ENCODE results near the gene ZNRF3.

The ZNRF3 gene

DNA sequence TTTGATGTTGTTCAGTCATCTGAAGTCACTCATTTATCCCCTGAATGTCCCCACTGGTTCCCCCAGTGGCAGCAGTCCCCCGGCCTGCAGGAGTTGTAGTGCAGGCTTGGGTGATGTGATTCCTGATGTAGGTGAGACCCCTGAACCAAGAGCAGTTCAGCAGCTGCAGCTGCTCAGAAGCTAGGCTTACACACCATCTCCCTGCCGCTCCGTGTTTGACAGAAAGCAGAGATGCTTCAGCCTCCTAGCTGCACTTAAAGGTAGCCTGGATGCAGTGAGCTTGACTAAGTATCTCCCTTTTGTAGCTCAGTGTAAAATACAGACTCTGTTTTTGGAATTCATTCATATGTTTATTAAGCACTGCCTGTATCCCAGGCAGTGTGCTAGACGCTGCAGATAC, 130.9 kb downstream of the ZNRF3 start:
- Histone ChIP-seq H2AFZ (ENCODE audit: low read depth, low read length, severe bottlenecking) (no peak overlapping the region), H4K20me1 (ENCODE audit: low read depth, low read length) (no peaks in the 10 kb centered on the region), H3K4me2 (ENCODE audit: low read depth, low read length, poor library complexity, severe bottlenecking) (no peak overlapping the region), H3K36me3 (ENCODE audit: low read length) (no peaks in the 10 kb centered on the region), H3K9me2 (replicated peaks; ENCODE audit: insufficient read depth, low read length) (no peaks in the 10 kb centered on the region), H3K27me3 (ENCODE audit: low read length) (no peaks in the 10 kb centered on the region), H3K4me3 (ENCODE audit: insufficient read depth, low read length, poor library complexity, severe bottlenecking) (no peak overlapping the region), H3K79me2 (ENCODE audit: insufficient read depth, low read length) (no peaks in the 10 kb centered on the region), H3K27ac (ENCODE audit: low read depth, low read length) (no peak overlapping the region), H3F3A (ENCODE audit: insufficient read depth) (no peaks in the 10 kb centered on the region), H3K9ac (ENCODE audit: low read length) (no peak overlapping the region), H3K9me3 (ENCODE audit: insufficient read depth, low read length) (no peaks in the 10 kb centered on the region)
- no peak for TF ChIP-seq EZH2phosphoT487 (conservative IDR thresholded peaks at IDR 0.05; ENCODE audit: low read length)
- TF ChIP-seq, protein P1, sequence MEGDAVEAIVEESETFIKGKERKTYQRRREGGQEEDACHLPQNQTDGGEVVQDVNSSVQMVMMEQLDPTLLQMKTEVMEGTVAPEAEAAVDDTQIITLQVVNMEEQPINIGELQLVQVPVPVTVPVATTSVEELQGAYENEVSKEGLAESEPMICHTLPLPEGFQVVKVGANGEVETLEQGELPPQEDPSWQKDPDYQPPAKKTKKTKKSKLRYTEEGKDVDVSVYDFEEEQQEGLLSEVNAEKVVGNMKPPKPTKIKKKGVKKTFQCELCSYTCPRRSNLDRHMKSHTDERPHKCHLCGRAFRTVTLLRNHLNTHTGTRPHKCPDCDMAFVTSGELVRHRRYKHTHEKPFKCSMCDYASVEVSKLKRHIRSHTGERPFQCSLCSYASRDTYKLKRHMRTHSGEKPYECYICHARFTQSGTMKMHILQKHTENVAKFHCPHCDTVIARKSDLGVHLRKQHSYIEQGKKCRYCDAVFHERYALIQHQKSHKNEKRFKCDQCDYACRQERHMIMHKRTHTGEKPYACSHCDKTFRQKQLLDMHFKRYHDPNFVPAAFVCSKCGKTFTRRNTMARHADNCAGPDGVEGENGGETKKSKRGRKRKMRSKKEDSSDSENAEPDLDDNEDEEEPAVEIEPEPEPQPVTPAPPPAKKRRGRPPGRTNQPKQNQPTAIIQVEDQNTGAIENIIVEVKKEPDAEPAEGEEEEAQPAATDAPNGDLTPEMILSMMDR (IDR thresholded peaks at IDR 0.05; ENCODE audit: insufficient read depth, low read length, poor library complexity, severe bottlenecking) = no peak

DNA sequence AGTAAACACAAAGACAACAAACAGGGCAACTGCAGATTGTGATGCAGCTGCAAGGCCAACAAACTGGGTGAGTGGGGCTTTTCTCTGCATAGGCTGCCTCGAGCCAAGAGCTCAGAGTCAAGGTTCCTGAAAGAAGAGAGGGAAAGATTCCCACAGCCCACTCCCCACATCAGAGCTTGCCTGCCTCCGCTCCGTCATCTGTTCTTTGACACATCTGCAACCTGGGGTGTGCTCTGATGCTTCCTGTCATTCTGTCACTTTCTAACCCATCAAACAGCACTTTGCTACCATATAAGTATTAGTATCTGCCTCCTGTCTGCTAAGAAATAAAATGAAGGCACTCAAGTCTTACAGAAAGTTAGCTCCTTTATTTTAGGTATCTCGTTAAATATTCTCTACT, 131.4 kb downstream of the ZNRF3 start:
- no peaks in the 10 kb centered on the region for H3K9me3 ChIP-seq (ENCODE audit: insufficient read depth, low read length)
- H3K4me2 ChIP-seq (ENCODE audit: low read depth, low read length, poor library complexity, severe bottlenecking) = no peak overlapping the region
- H3K36me3 ChIP-seq (ENCODE audit: low read length) = no peaks in the 10 kb centered on the region
- no peaks in the 10 kb centered on the region for H3K79me2 ChIP-seq (ENCODE audit: insufficient read depth, low read length)
- no peak overlapping the region for H3K9ac ChIP-seq (ENCODE audit: low read length)
- no peaks in the 10 kb centered on the region for H3K27me3 ChIP-seq (ENCODE audit: low read length)
- H3K9me2 ChIP-seq (replicated peaks; ENCODE audit: insufficient read depth, low read length) = no peaks in the 10 kb centered on the region
- no peak overlapping the region for H3K4me3 ChIP-seq (ENCODE audit: insufficient read depth, low read length, poor library complexity, severe bottlenecking)
- H3K27ac ChIP-seq (ENCODE audit: low read depth, low read length) = no peak overlapping the region
- no peaks in the 10 kb centered on the region for H3F3A ChIP-seq (ENCODE audit: insufficient read depth)
- no peaks in the 10 kb centered on the region for H4K20me1 ChIP-seq (ENCODE audit: low read depth, low read length)
- H2AFZ ChIP-seq (ENCODE audit: low read depth, low read length, severe bottlenecking) = no peak overlapping the region
- TF ChIP-seq EZH2phosphoT487 (conservative IDR thresholded peaks at IDR 0.05; ENCODE audit: low read length) = no peak
- TF ChIP-seq, protein P1 (IDR thresholded peaks at IDR 0.05; ENCODE audit: insufficient read depth, low read length, poor library complexity, severe bottlenecking) = no peak

DNA sequence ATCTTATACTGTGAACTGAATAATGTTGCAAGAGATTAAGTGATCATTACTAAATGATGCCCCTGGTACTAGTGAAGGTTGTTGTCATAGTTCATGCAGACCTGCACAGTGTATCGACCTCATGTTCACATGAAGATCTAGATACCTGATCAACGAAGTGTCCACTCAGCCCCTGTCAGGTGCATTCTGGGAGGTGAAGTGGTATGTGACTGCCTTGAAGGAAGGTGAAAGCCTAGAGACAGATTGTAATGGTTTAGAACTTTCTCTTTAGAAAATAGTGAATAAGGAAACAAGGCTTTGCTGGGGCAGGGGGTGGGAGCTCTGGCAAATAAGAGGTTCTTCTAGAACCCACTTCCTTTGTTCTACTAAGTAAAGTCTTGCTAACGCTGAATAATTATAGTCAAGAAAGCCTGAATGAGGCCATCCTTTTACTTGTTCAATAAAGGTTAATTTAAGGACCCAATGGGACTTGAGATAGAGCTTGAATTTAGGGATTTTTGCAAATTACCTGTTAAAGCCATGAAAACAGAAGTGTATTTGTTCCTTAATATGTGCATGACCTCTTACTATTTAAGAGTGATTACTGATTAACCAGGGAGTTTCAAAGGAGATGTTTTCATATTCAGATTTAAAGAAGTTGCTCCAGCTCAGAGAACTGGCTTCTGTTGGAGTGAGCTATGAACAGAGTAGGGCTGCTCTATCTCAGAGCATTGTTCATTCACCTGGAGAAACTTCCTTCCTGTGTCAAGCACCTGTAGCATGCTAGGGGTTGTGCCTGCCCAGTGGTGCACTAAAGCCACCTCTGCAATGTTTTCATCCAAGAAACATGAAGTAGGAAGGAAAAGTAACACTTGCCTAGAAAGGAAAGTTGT, 132.9 kb downstream of the ZNRF3 start:
- no peaks in the 10 kb centered on the region for H3F3A ChIP-seq (ENCODE audit: insufficient read depth)
- no peak overlapping the region for H2AFZ ChIP-seq (ENCODE audit: low read depth, low read length, severe bottlenecking)
- no peaks in the 10 kb centered on the region for H3K36me3 ChIP-seq (ENCODE audit: low read length)
- H3K4me3 ChIP-seq (ENCODE audit: insufficient read depth, low read length, poor library complexity, severe bottlenecking) = no peak overlapping the region
- H3K27ac ChIP-seq (ENCODE audit: low read depth, low read length) = no peak overlapping the region
- H3K79me2 ChIP-seq (ENCODE audit: insufficient read depth, low read length) = no peaks in the 10 kb centered on the region
- no peaks in the 10 kb centered on the region for H4K20me1 ChIP-seq (ENCODE audit: low read depth, low read length)
- H3K9me2 ChIP-seq (replicated peaks; ENCODE audit: insufficient read depth, low read length) = no peaks in the 10 kb centered on the region
- no peak overlapping the region for H3K9ac ChIP-seq (ENCODE audit: low read length)
- no peak for TF ChIP-seq EZH2phosphoT487 (conservative IDR thresholded peaks at IDR 0.05; ENCODE audit: low read length)
- H3K9me3 ChIP-seq (ENCODE audit: insufficient read depth, low read length) = no peaks in the 10 kb centered on the region
- H3K4me2 ChIP-seq (ENCODE audit: low read depth, low read length, poor library complexity, severe bottlenecking) = no peak overlapping the region
- no peaks in the 10 kb centered on the region for H3K27me3 ChIP-seq (ENCODE audit: low read length)

Data from SU-DHL-6 (cell line).